Endothelial cell of umbilical vein (primary cell): Measurements from ENCODE around the gene KYNU. TPM values are rescaled to one million over a fixed set of nuclear protein-coding genes. Genes with fewer than 3 reads are reported as not detected.

Source experiments
- BruUV-seq: library from RNA; stranded (reverse); fragments of 400-500 nt; replicated peaks from 2 replicates; lab custom pipeline; 2021; lab: Mats Ljungman, UMichigan
- CTCF ChIA-PET: fragments of 300-600, 350-600 bp; sonication (Branson Sonifier 250); formaldehyde crosslinking; loops from one replicate; lab custom pipeline; 2021; ENCODE audit warnings: antibody characterized with exemption, inconsistent platforms; lab: Charles Lee
- POLR2A ChIA-PET: fragments of 300-600, 350-600 bp; sonication (Branson Sonifier 250); formaldehyde crosslinking; loops from one replicate; lab custom pipeline; 2021; ENCODE audit warnings: antibody characterized with exemption, inconsistent platforms; lab: Charles Lee
- DNase-seq: peaks from one replicate; pipeline ENCODE4 v3.0.0-alpha.2; 2011; ENCODE audit warnings: low read depth, low spot score
- FAIRE-seq: peaks from 2 replicates; lab custom pipeline; 2011; peaks lifted over from hg19 to GRCh38; lab: Jason Lieb, UNC
- H2AFZ ChIP-seq: 2 replicates; pipeline ENCODE4 v1.6.0; 2012; ENCODE audit warnings: low read depth, low read length, control low read depth, inconsistent platforms
- H3K27ac ChIP-seq: 2 replicates; pipeline ENCODE4 v1.5.1; 2011; ENCODE audit warnings: low read depth, mild to moderate bottlenecking, control low read depth, low read length, moderate library complexity; ENCODE audit not compliant: insufficient read depth
- H3K27me3 ChIP-seq, 2 experiments: 2 replicates each; pipeline versions ENCODE4 v1.6.0 to v1.6.1; 2011; ENCODE audit warnings: low read length in 2 of 2, mixed read lengths in 1 of 2; ENCODE audit not compliant: control insufficient read depth in 2 of 2, insufficient read depth in 2 of 2
- H3K36me3 ChIP-seq, 2 experiments: 2 replicates in 1 of 2; 3 replicates in 1 of 2; pipeline ENCODE4 v1.5.1; 2011; ENCODE audit warnings: low read length in 2 of 2, mild to moderate bottlenecking in 1 of 2, moderate library complexity in 1 of 2; ENCODE audit not compliant: control insufficient read depth in 2 of 2, insufficient read depth in 2 of 2; ENCODE audit errors: extremely low read depth in 1 of 2
- H3K4me1 ChIP-seq: 3 replicates; pipeline ENCODE4 v1.5.1; 2011; ENCODE audit warnings: mild to moderate bottlenecking, low read length; ENCODE audit not compliant: control insufficient read depth, insufficient read depth; ENCODE audit errors: extremely low read depth
- H3K4me2 ChIP-seq: 2 replicates; pipeline ENCODE4 v1.6.1; 2011; ENCODE audit warnings: low read length, control low read depth, mixed read lengths; ENCODE audit not compliant: insufficient read depth
- H3K4me3 ChIP-seq, 3 experiments: fragments of 200-600 bp in 1 of 3; sonication (generic), shearing (Covaris generic) in 1 of 3; replicated peaks in 1 of 3; 2 replicates each; pipeline ENCODE4 v1.5.1; 2011 to 2016; ENCODE audit warnings: control low read depth in 3 of 3, low read length in 3 of 3, mild to moderate bottlenecking in 2 of 3, inconsistent platforms in 1 of 3, low read depth in 1 of 3, moderate library complexity in 1 of 3; ENCODE audit not compliant: insufficient read depth in 1 of 3
- H3K79me2 ChIP-seq: 2 replicates; pipeline ENCODE4 v1.6.0; 2012; ENCODE audit warnings: low read length, inconsistent platforms; ENCODE audit not compliant: control insufficient read depth, insufficient read depth
- H3K9ac ChIP-seq: replicated peaks from 2 replicates; pipeline ENCODE3; 2011; ENCODE audit warnings: low read length, control low read depth; ENCODE audit not compliant: insufficient read depth; ENCODE audit errors: extremely low read depth
- H3K9me1 ChIP-seq: replicated peaks from 3 replicates; pipeline ENCODE4 v1.6.0; 2011; ENCODE audit warnings: mild to moderate bottlenecking, low read length; ENCODE audit not compliant: control insufficient read depth, insufficient read depth; ENCODE audit errors: extremely low read depth
- H3K9me3 ChIP-seq: replicated peaks from 2 replicates; pipeline ENCODE4 v1.5.1; 2012; ENCODE audit warnings: low read length, inconsistent platforms; ENCODE audit not compliant: control insufficient read depth, insufficient read depth
- H4K20me1 ChIP-seq: replicated peaks from 2 replicates; pipeline ENCODE3; 2011; ENCODE audit warnings: mild to moderate bottlenecking, low read length; ENCODE audit not compliant: control insufficient read depth, insufficient read depth; ENCODE audit errors: extremely low read depth
- CTCF ChIP-seq, 2 donors: IDR thresholded peaks; 1 replicate in 1 of 2; 2 replicates in 1 of 2; pipeline ENCODE4 v1.5.1; 2011; ENCODE audit warnings: low read length in 2 of 2, mild to moderate bottlenecking in 2 of 2, moderate library complexity in 2 of 2, control low read depth in 1 of 2, inconsistent platforms in 1 of 2, low read depth in 1 of 2; ENCODE audit not compliant: insufficient read depth in 1 of 2; ENCODE audit errors: extremely low read depth in 1 of 2
- FOS ChIP-seq: IDR thresholded peaks from 2 replicates; pipeline ENCODE4 v1.6.1; 2011; ENCODE audit warnings: mild to moderate bottlenecking, low read length, moderate library complexity, borderline replicate concordance; ENCODE audit not compliant: insufficient read depth
- JUN ChIP-seq: IDR thresholded peaks from 2 replicates; pipeline ENCODE4 v1.6.1; 2011; ENCODE audit warnings: borderline replicate concordance, low read depth; ENCODE audit not compliant: insufficient read length, insufficient read depth
- MAX ChIP-seq: IDR thresholded peaks from 2 replicates; pipeline ENCODE4 v1.6.1; 2011; ENCODE audit not compliant: insufficient read depth, insufficient read length
- MYC ChIP-seq: IDR thresholded peaks from one replicate; pipeline ENCODE4 v1.6.1; 2011; ENCODE audit warnings: mild to moderate bottlenecking, low read depth, low read length
- POLR2A ChIP-seq: IDR thresholded peaks from 2 replicates; pipeline ENCODE4 v1.6.1; 2012; ENCODE audit warnings: low read depth, mild to moderate bottlenecking, control low read depth, low read length
- POLR2AphosphoS5 ChIP-seq: IDR thresholded peaks from 2 replicates; pipeline ENCODE4 v1.6.1; 2012; ENCODE audit warnings: low read depth, mild to moderate bottlenecking, control low read depth, low read length, moderate library complexity; ENCODE audit not compliant: insufficient read depth
- dilution Hi-C: fragments of 300-500 bp; cut with MboI; formaldehyde crosslinking; loops from one replicate; pipeline ENCODE4 v1.15.0; 2019; ENCODE audit warnings: low sequenced_read_pairs; ENCODE audit not compliant: extremely low pct_ligation_motif_present
- intact Hi-C: fragments of 100-400 bp; cut with micrococcal nuclease; formaldehyde crosslinking; loops from one replicate; pipeline ENCODE4 v1.10.0; 2022
- polyA plus RNA-seq, 4 experiments: library from polyadenylated mRNA; depleted of rRNA in 3 of 4; stranded (reverse) in 3 of 4; unstranded in 1 of 4; fragments of >200 nt; gene quantifications; 2 replicates each; pipeline versions ENCODE4 v1.2.1 to v1.2.3, GENCODE V29; 2011 to 2012; ENCODE audit warnings: missing spikeins in 1 of 4
- total RNA-seq: library from RNA; stranded (reverse); gene quantifications from 2 replicates; pipeline ENCODE4 v1.2.3, GENCODE V29; 2021

Gene KYNU
- total and polyA plus RNA-seq, 2 donors (not counting 3 experiments of a cell fraction or from before 2014, with no cell fraction given): 0.04 TPM; not detected in 1

- H3K9me3 ChIP-seq: no peaks in the 10 kb centered on the region
- H3K9ac ChIP-seq: no peak overlapping the region
- H3K27ac ChIP-seq: peak overlapping the region; percentile 23
- dilution Hi-C loops: no loop called here
- H3K79me2 ChIP-seq: no peaks in the 10 kb centered on the region
- ChIA-PET POLR2A (no interaction called here), CTCF (interaction anchor here (1.5 kb wide), 1 partner anchor 8 kb away, joined by 4 read pairs; no protein-coding TSS in a partner anchor)
- H3K4me1 ChIP-seq: peaks cover 8% of the 10 kb centered on the region
- H3K36me3 ChIP-seq: no peaks in the 10 kb centered on the region
- H3K4me2 ChIP-seq: peak overlapping the region; percentile 70
- no peak for FAIRE-seq
- no peaks in the 10 kb centered on the region for H4K20me1 ChIP-seq
- BruUV-seq: no TSS peak
- no peak overlapping the region for H3K4me3 ChIP-seq
- TF ChIP-seq POLR2A (no peak), CTCF (IDR thresholded peaks at IDR 0.05; ENCODE audit: extremely low read depth in 1 of 2, insufficient read depth in 1 of 2, low read depth in 1 of 2, low read length in 2 of 2) (no peak), MYC (no peak), JUN (peak; percentile 29), POLR2AphosphoS5 (no peak), MAX (no peak), FOS (no peak)
- DNase-seq: peak; percentile 52
- H3K27me3 ChIP-seq: no peaks in the 10 kb centered on the region
- intact Hi-C loops: loop anchor here (1.0 kb wide), 1 partner anchor 9 kb away; no protein-coding TSS in a partner anchor
- H2AFZ ChIP-seq: no peak overlapping the region
- no peaks in the 10 kb centered on the region for H3K9me1 ChIP-seq
These were observed 43.4 kb upstream of the KYNU start for GRCh38 chr2:142834021-142834420.
